Measurements from ENCODE around the gene CDH4. TPM values are rescaled to one million over a fixed set of nuclear protein-coding genes. Genes with fewer than 3 reads are reported as not detected.

Gene CDH4
- total and polyA plus RNA-seq, 2 donors (not counting 3 experiments of a cell fraction or from before 2014, with no cell fraction given), result 0.17 to 0.51 TPM

DNA sequence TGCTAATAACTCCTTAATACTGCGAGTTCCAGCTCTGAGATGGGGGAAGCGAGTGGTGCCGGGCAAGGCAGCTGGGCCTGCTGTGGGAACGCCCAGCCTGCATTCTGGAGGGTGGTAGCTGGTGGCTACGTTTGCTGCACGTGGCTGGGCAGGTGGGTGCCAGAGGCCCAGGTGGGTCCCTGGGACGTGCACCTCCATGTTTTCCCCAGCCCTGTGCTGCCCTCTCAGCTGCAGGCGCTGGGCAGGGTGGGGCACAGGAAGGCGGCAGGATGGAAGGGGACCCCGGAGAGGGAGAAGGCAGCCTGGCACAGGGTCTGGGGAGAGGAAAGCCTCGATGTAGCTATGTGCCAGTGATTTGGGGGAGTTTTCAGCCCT is 388.8 kb downstream of the CDH4 start:
- FAIRE-seq, result no peak
- no peaks in the 10 kb centered on the region for H3K9me1 ChIP-seq (replicated peaks; ENCODE audit: control insufficient read depth, extremely low read depth, insufficient read depth, low read length)
- H3K4me3 ChIP-seq (replicated peaks in 1 of 3; ENCODE audit: insufficient read depth in 1 of 3, low read depth in 1 of 3, low read length in 3 of 3), result no peak overlapping the region
- TF ChIP-seq, protein P1, sequence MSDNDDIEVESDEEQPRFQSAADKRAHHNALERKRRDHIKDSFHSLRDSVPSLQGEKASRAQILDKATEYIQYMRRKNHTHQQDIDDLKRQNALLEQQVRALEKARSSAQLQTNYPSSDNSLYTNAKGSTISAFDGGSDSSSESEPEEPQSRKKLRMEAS (IDR thresholded peaks at IDR 0.05; ENCODE audit: insufficient read depth, insufficient read length), result no peak
- TF ChIP-seq POLR2AphosphoS5 (IDR thresholded peaks at IDR 0.05; ENCODE audit: insufficient read depth, low read depth, low read length) (no peak), EZH2 (IDR thresholded peaks at IDR 0.05; ENCODE audit: borderline replicate concordance, low read depth, low read length, severe bottlenecking) (no peak)
- no peak overlapping the region for H3K27ac ChIP-seq (ENCODE audit: insufficient read depth, low read depth, low read length)
- dilution Hi-C loops (cut with MboI; ENCODE audit: extremely low pct_ligation_motif_present, low sequenced_read_pairs), result no loop called here
- POLR2A ChIA-PET, result no interaction called here
- intact Hi-C loops (cut with micrococcal nuclease), result no loop called here
- H3K79me2 ChIP-seq (ENCODE audit: control insufficient read depth, insufficient read depth, low read length), result no peaks in the 10 kb centered on the region
- H3K4me2 ChIP-seq (ENCODE audit: insufficient read depth, low read length), result no peak overlapping the region
- H3K9ac ChIP-seq (replicated peaks; ENCODE audit: extremely low read depth, insufficient read depth, low read length), result no peak overlapping the region
- H3K9me3 ChIP-seq (replicated peaks; ENCODE audit: control insufficient read depth, insufficient read depth, low read length), result peaks cover 12% of the 10 kb centered on the region
- no peaks in the 10 kb centered on the region for H3K27me3 ChIP-seq (ENCODE audit: control insufficient read depth in 2 of 2, insufficient read depth in 2 of 2, low read length in 2 of 2)
- H3K4me1 ChIP-seq (ENCODE audit: control insufficient read depth, extremely low read depth, insufficient read depth, low read length), result no peaks in the 10 kb centered on the region
- DNase-seq (ENCODE audit: low read depth, low spot score), result no peak
- CTCF ChIA-PET, result no interaction called here
- no peaks in the 10 kb centered on the region for H3K36me3 ChIP-seq (ENCODE audit: control insufficient read depth in 2 of 2, extremely low read depth in 1 of 2, insufficient read depth in 2 of 2, low read length in 2 of 2)
- no TSS peak for BruUV-seq (replicated peaks)
- no peaks in the 10 kb centered on the region for H4K20me1 ChIP-seq (replicated peaks; ENCODE audit: control insufficient read depth, extremely low read depth, insufficient read depth, low read length)
- no peak overlapping the region for H2AFZ ChIP-seq (ENCODE audit: low read depth, low read length)

DNA sequence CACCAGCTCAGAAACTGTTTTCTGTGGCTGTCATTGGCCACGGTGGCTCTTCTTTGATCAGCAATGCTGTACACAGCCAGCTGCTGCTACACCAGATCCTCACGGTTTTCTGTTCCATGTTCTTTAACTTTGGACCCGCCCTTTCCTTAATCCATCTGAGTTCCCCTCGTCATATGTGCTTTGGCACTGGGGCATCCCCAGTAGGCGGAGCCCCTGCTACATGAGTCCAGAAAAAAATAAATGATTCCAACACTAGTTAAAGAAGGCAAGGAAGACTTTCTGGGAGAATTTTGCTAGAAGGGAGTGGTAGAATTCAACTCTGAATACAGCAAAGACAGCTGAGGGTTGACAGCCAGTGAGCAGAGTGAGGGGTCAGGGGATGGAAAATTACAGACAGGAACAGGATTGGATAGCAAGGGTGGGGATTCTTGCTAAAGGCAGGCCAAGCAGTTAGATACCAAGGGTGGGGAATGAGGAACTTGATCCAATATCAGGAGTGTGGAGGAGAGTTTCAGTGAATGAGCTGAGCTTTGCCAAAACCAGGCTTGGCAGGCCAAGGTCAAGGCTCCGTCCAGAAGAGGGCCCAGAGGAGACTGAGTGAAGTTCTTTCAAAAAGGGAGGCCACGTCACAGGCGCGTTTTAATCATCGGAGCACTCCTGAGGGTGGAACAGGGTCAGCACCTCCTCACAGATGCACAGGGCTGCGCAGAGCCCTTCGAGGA is 391.8 kb downstream of the CDH4 start:
- Histone ChIP-seq H3K9me3 (replicated peaks; ENCODE audit: control insufficient read depth, insufficient read depth, low read length) (peaks cover 10% of the 10 kb centered on the region), H2AFZ (ENCODE audit: low read depth, low read length) (no peak overlapping the region), H3K9ac (replicated peaks; ENCODE audit: extremely low read depth, insufficient read depth, low read length) (no peak overlapping the region), H4K20me1 (replicated peaks; ENCODE audit: control insufficient read depth, extremely low read depth, insufficient read depth, low read length) (no peaks in the 10 kb centered on the region), H3K27ac (ENCODE audit: insufficient read depth, low read depth, low read length) (no peak overlapping the region), H3K27me3 (ENCODE audit: control insufficient read depth in 2 of 2, insufficient read depth in 2 of 2, low read length in 2 of 2) (no peaks in the 10 kb centered on the region), H3K4me3 (replicated peaks in 1 of 3; ENCODE audit: insufficient read depth in 1 of 3, low read depth in 1 of 3, low read length in 3 of 3) (no peak overlapping the region), H3K36me3 (ENCODE audit: control insufficient read depth in 2 of 2, extremely low read depth in 1 of 2, insufficient read depth in 2 of 2, low read length in 2 of 2) (no peaks in the 10 kb centered on the region), H3K4me2 (ENCODE audit: insufficient read depth, low read length) (no peak overlapping the region), H3K4me1 (ENCODE audit: control insufficient read depth, extremely low read depth, insufficient read depth, low read length) (no peaks in the 10 kb centered on the region), H3K9me1 (replicated peaks; ENCODE audit: control insufficient read depth, extremely low read depth, insufficient read depth, low read length) (no peaks in the 10 kb centered on the region), H3K79me2 (ENCODE audit: control insufficient read depth, insufficient read depth, low read length) (no peaks in the 10 kb centered on the region)
- FAIRE-seq (no peak), DNase-seq (ENCODE audit: low read depth, low spot score) (no peak)
- TF ChIP-seq POLR2AphosphoS5 (IDR thresholded peaks at IDR 0.05; ENCODE audit: insufficient read depth, low read depth, low read length) (no peak), JUN (IDR thresholded peaks at IDR 0.05; ENCODE audit: borderline replicate concordance, insufficient read depth, insufficient read length, low read depth) (no peak), FOS (IDR thresholded peaks at IDR 0.05; ENCODE audit: borderline replicate concordance, insufficient read depth, low read length) (no peak), GATA2 (IDR thresholded peaks at IDR 0.05; ENCODE audit: insufficient read depth, insufficient read length, low read depth, low read length) (no peak), MYC (IDR thresholded peaks at IDR 0.05; ENCODE audit: low read depth, low read length) (no peak)
- TF ChIP-seq, protein P2, sequence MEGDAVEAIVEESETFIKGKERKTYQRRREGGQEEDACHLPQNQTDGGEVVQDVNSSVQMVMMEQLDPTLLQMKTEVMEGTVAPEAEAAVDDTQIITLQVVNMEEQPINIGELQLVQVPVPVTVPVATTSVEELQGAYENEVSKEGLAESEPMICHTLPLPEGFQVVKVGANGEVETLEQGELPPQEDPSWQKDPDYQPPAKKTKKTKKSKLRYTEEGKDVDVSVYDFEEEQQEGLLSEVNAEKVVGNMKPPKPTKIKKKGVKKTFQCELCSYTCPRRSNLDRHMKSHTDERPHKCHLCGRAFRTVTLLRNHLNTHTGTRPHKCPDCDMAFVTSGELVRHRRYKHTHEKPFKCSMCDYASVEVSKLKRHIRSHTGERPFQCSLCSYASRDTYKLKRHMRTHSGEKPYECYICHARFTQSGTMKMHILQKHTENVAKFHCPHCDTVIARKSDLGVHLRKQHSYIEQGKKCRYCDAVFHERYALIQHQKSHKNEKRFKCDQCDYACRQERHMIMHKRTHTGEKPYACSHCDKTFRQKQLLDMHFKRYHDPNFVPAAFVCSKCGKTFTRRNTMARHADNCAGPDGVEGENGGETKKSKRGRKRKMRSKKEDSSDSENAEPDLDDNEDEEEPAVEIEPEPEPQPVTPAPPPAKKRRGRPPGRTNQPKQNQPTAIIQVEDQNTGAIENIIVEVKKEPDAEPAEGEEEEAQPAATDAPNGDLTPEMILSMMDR (IDR thresholded peaks at IDR 0.05; ENCODE audit: extremely low read depth in 1 of 2, insufficient read depth in 1 of 2, low read depth in 1 of 2, low read length in 2 of 2), result no peak
- TF ChIP-seq, protein P1 (IDR thresholded peaks at IDR 0.05; ENCODE audit: insufficient read depth, insufficient read length), result no peak
- CTCF ChIA-PET, result no interaction called here
- POLR2A ChIA-PET, result no interaction called here
- intact Hi-C loops (cut with micrococcal nuclease) (no loop called here), dilution Hi-C loops (cut with MboI; ENCODE audit: extremely low pct_ligation_motif_present, low sequenced_read_pairs) (no loop called here)
- no TSS peak for BruUV-seq (replicated peaks)

Measured in endothelial cell of umbilical vein (primary cell).